Measurements from ENCODE around the gene CELF2. TPM values are rescaled to one million over a fixed set of nuclear protein-coding genes. Genes with fewer than 3 reads are reported as not detected.

CELF2 gene
- total RNA-seq, 1 donor from 2014 or later = 36.9 TPM

DNA sequence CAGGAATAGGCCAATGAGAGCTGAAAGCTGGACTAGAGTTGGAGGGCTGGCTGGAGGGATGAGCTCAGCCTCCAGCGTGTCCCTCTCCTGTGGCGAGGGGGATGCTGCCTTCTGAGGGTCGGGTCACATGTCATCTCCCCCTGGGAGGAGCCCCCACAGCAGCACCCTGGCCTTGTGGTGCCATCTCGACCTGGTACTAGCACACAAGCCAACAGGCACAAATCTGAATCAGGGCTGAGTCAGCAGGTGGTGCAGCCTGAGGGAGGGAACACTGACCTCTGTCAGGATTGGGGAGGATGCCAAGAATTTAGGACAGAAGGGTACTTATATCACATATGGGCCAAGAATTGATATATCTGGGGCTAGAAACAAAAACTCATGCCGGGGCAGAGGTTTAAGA, 280.4 kb downstream of the CELF2 start:
- DNase-seq (ENCODE audit: low spot score) = no peak

DNA sequence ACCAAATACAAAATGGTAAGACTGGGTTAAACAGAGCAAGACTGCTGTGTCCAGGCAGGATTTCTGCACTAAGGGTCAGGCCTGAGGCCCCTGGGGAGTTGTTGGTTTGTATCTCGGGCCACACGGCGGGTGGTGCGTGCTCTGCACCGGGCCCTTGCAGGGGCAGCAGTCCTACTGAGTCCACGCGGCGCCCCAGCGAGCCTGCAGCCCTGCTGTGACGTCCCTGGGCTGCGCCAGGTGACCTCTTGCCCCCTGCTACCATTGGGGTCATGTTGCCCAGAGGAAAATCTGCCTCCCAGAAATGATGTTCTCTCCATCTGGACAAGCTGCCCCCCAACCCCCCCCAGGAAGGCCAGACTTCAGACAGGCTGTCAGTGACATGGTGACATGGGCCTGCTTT, 281.5 kb downstream of the CELF2 start:
- DNase-seq (ENCODE audit: low spot score) = no peak

DNA sequence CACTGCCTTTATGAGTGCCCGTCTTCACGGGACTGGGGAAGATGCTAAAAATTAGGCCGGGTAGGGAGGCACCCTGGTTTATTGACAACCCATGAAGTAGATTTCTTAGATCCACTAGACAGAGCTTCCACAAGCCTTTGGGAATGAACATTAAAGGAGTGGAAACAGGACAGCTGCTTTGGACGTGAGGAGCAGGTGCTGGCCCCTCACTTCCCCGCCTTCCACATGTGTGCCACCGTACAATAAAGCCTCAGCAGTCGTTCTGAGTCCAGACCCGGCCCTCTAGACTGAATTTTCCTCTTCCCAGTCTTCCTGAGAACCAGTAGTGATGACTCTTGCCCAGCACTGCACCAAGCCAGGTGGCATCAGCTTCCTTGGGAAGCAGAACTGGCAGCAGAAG, 282.4 kb downstream of the CELF2 start:
- DNase-seq (ENCODE audit: low spot score) = no peak

DNA sequence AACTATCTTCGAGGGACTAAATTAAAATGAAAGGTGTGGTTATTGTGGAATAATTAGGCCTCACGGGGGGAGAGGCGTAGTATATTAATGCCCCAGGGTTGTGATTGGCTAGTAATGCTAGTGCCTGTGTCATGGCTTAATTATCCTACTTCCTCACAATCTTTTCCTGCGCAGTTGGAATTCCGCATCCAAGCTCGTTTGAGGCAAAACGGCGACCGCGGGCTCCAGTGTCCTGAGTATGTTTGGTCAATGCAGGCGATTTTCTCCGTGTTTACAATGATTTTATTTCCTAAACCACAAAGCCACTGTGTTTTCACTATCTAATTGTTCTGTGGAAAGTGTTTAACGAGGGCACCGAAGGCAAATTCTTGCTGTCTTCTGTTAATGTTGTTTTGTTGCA, 282.9 kb downstream of the CELF2 start:
- no peak for DNase-seq (ENCODE audit: low spot score)

DNA sequence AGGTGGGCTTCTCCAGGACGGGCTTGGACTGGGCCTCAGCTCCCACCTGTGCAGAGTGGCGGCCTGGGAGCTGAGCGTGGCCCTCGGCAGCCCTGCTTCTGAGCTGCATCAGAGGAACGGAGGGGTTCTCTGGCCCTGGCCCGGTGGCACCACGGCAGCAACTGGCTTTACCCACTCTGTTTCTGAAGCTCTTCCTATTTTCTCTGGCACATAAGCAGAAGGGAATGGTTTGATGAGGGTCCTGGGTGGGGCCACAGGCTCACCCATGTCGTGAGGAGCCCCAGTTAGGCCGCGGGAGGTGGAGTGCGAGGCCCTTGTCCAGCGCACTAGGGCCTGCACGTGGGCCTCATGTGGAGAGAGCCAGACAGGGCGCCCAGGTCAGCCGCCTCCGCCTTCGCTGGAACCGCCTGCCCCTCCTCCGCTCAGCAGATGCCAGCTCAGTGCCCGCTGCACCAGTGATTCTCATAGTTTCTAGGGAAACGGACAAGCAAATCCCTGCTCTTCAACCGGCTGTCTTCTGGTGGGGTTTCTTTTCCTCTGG, 284.0 kb downstream of the CELF2 start:
- DNase-seq (ENCODE audit: low spot score) = no peak

DNA sequence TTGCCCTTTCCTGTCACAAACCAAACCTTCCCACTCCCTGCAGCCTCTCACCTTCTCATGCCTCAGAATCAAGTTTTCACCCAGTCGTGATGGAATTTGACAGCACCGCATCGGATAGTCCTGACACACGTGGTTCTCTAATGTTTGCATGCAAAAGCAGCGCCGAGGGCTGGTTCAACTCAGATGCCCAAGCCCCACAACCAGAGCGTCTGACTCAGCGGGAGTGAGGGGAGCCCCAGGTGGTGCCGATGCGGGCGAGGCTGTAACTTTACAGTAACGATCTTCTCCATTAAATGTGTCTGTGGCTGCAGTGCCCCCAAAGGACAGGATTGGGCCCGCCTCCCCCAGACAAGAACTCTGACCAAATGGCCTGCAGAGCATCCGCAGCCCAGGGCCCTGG, 284.5 kb downstream of the CELF2 start:
- no peak for DNase-seq (ENCODE audit: low spot score)

DNA sequence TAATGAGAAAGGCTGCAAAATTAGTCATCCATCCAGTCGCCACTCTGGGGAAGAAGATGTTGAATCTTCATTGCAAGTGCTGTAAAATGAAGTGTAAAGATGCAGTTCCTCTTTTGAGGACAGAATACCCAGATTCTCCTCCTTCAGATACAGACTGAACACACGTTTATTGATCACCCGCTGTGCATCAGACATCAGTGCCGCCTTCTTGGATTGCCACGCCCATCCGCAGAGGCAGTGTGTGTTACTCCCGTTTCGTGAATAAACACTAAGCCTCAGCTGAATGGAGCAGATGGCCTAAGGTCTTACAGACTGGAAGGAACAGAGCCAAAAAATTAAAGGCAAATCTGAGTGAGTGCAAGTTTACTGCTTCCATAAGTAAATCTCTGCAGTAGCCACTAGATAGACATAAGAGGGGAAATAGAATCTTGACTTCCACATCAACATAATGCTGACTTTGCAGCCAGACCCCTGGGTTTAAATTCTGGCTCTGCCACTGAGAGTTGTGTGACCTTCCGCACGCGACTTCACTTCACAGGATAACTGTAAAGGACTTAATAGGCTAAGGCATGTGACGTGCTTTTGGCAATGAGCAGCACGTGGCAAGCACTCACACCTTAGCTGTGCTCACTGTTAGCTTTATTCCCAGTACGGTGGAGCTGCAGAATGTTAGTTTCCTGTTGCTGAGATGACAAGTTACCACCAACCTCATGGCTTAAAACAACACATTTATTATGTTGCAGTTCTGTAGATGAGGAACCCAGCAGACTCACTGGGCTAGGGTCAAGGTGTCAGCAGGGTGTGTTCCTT, 285.9 kb downstream of the CELF2 start:
- DNase-seq (ENCODE audit: low spot score) = no peak

DNA sequence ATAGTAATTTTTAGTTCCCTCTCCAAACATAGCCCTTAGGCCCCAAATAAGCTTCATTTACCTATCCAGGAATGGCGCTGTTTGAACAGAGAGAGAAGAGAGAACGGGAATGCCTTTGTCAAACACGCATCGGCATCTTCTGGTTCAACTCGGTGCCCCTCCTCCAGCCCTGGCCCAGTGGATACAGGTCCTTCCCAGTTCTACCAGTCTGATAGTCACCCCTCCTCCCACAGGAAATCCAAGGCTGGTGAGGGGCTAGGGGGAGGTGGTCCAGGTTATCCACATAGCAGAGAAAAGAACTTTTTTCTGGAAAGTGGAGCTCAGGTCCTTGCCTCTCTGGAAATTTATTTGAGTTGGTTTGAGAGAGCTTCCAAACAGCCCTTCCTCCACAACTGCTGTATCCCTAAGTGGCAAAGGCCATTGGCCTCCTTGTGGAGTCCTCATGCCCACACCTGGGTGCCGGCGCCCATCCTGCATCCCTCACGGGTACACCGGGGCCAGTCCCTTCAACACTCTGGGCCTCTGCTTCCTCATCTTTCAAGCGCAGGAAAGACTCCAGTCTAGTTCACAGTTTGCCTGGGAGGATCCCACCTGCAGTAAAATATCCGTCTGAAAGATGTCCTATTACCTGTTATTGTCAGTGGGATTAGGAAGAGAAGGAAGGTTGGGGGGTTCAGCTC, 287.4 kb downstream of the CELF2 start:
- DNase-seq (ENCODE audit: low spot score) = no peak

DNA sequence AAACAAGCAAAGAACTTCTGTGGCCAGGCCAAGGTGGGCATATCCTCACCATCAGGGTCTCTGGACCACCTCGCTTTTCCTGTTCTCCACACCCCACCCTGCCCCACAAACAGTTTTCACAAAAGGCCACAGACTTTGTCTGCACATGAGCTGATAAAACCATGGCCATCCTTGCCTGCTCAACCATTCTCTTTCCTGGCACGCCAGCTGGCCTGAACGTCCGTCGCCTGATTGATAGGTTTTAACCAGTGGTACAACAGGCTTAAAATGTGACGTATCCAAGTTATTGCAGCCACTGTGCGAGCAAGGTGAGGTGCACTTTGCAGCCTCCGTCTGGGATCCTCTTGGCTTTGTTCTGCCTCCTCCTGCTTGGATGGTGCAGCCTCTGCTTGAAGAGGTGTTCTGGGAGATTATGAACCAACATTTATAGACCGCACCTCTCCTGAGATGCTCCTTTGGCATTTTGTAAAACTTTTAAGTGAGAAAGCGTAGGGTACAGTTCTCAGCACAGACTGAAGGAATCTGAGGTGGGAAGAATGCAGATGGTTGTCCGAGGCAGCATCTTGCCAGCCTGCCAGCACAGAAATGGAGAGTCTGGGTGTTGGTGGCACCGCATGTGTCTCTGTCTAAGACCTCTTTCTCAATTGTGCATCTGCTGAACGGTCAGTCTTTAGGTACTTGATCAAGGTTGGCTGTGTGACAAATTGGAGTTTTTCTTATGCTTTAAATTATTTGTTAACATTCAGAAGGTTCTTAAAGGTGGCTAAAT, 288.3 kb downstream of the CELF2 start:
- no peak for DNase-seq (ENCODE audit: low spot score)

DNA sequence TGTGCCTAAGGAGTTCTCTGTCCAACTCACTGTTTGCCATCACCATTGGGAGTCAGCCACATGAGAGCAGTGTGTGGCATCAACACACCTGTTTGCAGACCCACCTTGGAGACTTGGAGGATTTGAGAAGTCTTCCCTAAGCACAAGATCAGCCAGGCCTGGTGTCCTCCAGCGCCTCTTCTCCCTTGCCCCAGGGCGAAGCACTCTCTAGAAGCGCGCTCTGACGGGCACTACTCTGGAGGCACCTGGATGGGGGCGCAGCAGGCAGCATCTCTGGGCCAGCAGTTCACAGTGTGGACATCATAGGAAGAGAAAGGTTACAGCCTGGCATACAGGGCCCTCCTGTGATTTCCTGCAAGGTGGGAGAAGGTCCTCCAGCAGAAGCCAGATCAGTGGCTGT, 289.3 kb downstream of the CELF2 start:
- no peak for DNase-seq (ENCODE audit: low spot score)

DNA sequence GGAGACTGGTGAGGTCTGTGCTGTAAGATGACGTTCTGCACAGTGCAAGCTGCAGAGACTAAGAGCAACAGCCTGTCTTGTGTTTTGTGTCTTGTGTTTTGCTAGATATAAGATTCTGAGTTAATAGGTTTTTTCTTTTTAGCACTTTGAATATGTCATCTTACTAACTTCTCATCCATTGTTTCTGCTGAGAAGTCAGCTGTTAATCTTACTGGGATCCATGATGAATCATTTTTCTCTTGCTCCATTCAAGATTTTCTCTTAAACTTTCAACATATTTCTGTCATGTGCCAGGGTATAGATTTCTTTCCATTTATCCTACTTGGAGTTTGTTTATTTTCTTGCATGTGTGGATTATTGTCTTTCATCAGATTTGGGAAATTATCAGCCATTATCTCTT, 290.3 kb downstream of the CELF2 start:
- DNase-seq (ENCODE audit: low spot score) = no peak

DNA sequence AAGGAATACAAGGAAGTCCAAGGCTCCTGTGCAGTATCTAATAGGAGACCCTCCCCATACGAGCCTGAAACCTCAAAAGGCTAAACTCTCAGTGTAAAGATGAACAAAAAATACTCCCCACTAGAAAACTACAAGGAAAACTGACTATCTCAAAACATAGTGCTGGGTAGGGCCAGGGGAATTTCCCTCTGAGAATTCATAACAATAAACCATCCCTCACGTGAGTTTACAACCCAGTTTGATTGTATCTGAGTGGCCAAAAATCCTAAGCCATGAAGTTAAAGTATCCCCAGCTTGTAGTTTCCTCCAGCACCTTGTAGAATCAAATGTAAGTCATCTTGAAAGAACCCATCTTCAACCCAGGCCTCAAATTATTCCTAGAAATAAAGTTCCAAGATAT, 293.4 kb downstream of the CELF2 start:
- DNase-seq (ENCODE audit: low spot score) = no peak

DNA sequence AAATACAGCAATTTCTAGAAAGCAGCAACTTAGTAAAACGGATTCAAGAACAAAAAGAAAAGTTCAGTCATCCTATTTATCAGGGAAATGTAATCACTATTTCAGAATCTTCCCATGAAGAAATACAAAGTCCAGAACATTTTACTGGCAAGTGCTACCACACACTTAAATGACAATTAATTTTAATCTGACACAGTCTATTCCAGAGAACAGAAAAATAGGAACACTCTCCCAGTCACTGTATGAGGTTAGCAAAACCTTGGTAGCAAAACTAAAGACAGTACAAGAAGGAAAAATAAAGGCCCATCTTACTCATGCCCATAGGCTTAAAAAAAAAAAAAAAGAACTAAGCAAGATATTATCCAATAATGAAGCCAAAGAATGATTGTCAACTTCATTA, 295.8 kb downstream of the CELF2 start:
- DNase-seq (ENCODE audit: low spot score) = no peak

DNA sequence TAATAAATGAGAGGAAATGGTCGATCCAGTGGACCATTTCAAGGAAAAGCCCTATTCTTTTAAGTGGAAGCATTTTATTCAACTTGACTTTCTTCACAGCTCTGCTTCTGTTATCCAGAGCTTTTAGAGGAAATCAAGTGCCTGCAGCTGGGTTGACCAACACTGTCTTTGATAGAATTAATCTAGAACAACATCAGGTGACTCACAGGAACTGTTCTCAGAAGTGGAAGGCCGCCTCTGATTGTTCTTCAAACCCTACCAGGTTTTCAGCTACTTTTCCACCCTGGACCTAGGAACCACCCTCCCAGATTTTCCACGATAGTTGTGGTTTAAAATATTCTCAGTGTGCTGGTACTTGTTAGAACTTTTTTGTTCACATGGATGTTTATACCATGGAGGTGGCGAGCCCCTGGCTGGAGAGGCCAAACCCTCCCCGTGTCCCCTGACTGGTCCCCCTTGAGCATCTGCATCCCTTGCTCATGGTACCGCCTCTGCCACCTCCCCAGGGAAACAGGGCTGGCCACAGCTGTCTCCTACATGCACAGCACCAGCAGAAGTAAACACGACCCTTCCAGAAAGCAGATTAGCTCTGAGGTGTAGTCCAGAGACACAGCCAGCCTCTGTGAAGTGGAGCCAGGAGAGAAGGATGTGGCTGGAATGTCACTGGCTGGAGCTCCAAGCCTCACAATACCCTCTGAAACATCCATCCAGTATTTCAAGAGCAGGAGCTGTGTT, 300.4 kb downstream of the CELF2 start:
- DNase-seq (ENCODE audit: low spot score) = no peak

DNA sequence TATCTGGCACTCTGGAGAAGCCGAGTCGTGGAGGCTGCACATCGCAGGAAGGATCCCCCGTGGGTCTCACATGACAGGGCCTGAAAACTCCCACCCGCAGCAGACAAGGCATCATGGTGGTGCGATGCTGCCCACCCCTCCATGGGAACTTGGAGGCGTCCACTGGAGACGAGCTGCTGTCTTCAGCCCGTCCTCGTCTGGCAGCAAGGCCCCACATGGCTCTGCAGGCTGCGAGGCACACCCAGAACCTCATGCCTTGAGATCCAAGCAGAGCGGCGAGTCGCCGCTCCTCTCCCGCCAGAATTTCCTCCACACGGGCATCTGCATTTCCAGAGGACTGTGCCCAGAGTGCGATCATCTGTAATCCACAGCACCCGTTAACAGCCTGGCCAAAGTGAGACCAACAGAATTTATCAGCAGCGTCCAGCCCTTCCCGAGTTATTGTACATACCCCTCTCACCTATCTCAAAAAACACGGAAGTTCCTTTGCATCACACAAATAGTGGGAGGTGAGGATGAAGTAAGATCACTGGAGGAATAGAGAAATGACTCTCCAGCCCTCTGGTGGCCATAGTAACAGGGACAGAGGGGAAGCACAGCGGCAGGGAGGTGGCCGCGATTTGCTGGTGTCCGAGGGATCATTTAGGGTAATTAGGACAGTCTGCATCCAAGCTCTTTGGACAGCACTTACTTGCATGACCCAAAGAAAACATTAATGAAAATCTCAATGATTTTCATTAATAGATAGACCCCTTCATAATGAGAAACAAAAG, 301.3 kb downstream of the CELF2 start:
- DNase-seq (ENCODE audit: low spot score) = no peak

DNA sequence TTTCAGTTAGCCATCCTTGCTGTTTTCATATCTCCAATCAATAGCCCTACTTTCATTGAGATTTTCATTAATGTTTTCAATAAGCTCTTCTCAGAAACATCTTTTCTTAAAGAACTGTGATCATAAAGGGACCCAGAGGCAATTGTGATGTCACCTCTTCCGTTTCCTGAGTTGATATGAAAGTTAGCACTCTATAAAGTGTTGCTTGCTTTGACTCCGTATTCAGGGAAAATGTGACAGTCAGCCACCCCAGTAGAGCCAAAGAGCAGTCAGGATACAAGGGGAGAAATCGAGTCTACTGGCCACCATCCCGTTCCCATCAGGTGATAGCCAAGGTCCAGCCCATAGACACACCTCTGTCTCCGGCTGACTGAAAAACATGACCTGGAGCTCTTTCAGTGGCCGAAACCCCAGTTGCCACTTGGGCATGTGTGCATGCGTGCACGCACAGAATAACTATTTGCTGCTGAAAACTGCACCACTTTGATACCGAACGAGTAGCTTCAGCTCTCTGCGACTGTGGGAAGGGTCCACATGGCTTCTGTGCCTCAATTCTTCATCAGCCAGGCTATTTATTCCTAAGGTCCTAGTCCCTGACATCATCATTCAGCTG, 302.4 kb downstream of the CELF2 start:
- DNase-seq (ENCODE audit: low spot score) = no peak

DNA sequence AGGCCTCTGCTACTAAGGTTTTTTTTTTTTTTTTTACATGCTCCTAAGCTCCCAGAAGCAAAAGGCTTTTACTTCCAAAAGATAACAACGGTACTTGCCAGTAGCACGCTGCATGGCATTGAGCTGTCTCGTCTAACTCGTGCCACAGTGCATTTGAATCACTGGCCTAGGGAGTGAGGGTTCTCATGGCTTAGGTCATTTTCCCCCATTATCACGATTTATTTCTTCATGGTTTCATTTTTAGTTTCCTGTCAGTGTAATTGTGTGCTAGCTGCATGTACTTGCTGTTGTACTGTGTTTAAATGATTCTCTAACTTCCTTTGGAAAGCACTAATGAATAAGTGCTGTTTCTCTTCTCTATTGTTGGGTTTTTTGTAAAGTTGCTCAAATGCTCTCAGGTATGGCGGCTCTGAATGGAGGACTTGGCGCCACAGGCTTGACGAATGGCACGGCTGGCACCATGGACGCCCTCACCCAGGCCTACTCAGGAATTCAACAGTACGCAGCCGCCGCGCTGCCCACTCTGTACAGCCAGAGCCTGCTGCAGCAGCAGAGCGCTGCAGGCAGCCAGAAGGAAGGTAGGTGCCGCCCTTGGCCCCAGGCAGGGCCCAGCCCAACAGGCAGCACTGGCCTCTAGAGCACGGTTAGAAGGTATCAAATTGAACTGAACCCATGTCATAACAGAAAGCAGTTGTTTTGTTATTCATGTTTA, 303.3 kb downstream of the CELF2 start:
- no peak for DNase-seq (ENCODE audit: low spot score)

DNA sequence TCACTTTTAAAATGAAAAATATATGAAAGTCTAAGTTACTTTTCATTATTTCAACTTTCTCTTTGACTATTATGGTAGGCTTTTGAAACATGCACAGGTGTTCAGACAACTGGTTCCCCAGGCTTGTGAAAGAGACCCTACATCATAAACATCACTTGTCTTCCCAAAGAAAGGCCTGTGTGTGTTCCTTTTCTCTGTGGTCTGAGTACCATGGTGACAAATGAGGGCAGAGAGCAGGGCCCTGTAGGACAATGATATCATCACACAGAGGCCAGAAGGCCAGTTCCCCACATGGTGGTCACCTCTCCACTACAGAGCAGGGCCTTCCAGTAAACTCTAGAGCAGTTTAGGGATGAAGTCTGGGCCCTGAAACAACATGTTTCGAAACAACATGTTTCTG, 305.0 kb downstream of the CELF2 start:
- no peak for DNase-seq (ENCODE audit: low spot score)

DNA sequence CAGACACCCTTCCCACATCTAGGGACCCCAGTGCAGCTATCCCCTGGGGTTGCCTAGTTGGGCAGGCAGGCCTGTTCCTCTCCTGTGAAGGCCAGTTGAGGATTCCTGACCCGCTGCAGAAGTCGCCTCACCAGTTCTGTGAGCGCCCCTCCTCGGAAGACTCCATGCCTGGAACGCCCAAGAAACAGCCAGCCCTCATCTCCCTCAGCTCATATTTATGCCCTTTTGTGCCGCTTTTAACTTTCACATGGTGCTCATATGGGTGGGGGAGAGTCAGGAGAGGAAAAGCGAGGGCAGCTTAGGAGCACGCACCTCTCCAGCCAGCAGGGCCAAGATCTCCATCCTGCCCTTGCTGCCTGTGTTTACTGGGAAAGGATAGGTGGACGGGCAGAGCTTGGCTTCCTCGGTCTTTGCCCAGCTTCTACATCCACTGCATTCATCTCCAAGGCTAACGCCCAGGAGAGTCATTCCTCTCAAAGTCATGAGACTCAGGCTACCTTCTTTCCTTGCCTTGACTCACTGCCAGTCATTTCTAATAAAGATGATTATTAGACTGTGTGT, 307.2 kb downstream of the CELF2 start:
- DNase-seq (ENCODE audit: low spot score) = no peak

DNA sequence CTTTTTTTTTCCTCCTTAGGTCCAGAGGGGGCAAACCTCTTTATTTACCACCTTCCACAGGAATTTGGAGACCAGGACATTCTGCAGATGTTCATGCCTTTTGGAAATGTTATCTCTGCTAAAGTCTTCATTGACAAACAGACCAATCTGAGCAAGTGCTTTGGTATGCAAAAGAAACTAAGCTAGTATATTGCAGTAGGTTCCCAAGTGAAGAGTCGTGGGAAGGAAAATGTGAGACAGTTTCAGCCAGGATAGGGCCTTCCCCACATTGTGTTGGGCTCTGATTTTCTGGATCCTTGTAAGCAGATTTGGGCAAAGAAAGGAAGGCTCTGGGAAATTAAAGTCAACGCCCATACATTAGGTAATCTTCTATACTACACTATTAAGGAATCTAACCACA, 308.1 kb downstream of the CELF2 start:
- no peak for DNase-seq (ENCODE audit: low spot score)
